GM18505 (cell line): Measurements from ENCODE around the gene THUMPD3.

Experiments
- ATAC-seq: cut with Tn5 transposase; IDR thresholded peaks from one replicate; pipeline ENCODE4 v1.9.1; 2021; ENCODE audit not compliant: unreplicated experiment
- POLR2A ChIP-seq: IDR thresholded peaks from 4 replicates; pipeline ENCODE4 v1.6.1; 2011; ENCODE audit warnings: borderline replicate concordance; ENCODE audit not compliant: insufficient read depth, insufficient read length; ENCODE audit errors: extremely low read depth

Gene THUMPD3

DNA sequence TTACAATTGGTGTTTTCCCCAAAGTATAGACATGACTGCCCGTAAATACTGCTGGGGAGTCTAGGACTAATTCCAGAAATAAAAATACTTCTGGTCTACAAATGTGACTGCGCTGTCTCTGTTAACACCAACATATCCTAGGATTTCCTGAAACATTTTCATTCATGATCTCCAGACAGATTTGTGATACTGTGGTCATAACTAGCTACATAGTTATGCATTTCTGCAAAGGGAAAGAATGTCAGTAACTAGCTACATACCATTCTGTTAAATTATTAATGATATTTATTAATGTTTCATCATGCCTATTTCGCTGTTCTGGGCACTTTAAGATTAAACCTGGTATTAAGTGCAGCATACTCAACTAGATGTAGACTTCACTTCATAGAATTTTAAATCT, 67.9 kb downstream of the THUMPD3 start:
- no peak for ATAC-seq
- TF ChIP-seq POLR2A: no peak

DNA sequence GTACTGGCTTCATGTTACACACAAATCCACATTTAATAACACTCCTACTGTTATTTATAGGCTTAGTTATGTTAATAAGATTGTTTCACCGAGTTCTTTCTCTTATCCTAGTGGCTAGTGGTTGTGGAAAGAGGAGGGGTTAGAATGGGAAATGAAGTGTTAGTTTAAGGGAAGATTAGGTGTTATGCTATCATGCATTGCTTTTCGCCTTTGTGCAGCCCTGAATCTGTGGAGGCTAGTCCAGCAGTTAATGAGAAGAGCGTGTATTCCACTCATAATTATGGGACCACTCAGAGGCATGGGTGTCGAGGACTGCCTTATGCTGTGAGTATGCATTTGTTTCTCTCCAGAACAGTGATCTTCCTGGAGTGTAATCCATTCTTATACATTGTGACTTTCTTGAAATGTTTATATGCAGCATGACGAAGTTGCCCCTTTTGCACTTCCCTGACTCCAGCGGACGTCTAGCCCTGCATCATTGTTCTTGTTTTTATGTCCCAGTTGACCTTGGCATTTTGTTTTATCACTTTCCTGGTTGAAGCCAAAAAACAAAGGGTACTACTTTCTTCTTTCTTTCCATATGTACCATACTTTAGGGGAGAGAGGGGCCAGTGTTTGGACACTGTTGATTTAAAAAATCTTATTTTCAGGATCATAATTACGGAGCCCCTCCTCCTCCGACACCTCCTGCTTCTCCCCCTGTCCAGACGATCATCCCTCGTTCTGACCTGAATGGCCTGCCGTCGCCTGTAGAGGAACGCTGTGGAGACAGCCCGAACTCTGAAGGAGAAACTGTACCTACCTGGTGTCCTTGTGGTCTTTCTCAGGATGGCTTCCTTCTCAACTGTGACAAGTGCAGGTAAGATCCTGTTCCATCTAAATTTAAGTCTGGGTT, 71.0 kb downstream of the THUMPD3 start:
- no peak for ATAC-seq
- no peak for TF ChIP-seq POLR2A

DNA sequence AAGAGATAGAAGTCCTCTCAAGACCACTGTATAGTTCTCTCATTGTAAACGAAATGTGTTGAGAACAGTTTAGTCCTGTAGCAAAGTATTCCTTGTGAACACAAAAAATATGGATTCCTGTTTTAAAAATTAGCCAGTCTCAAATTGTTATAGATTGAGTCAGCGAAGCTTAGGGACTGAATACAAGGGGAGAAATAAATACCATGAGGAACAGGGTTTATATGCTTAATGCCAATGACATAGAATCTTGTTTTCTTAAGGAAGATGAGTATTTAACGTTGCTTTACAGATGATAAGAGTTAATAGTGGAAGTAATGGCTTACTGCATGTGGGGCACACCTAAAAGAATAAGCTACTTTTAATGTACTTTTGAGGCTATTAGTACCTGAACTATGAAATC, 72.5 kb downstream of the THUMPD3 start:
- no peak for ATAC-seq
- TF ChIP-seq POLR2A: no peak
